HG03558 (cell line): ENCODE measurements around the gene PTGFR.

Experiments
- ATAC-seq: cut with Tn5 transposase; IDR thresholded peaks from one replicate; pipeline ENCODE4 v1.9.1; 2021; ENCODE audit warnings: moderate number of reproducible peaks; ENCODE audit not compliant: unreplicated experiment; ENCODE audit errors: extremely low read depth

PTGFR gene

GRCh38 chr1:78519446-78519845 lies 28.7 kb downstream of the PTGFR start:
- ATAC-seq, result no peak

GRCh38 chr1:78520216-78520615 lies 29.4 kb downstream of the PTGFR start:
- ATAC-seq, result no peak

GRCh38 chr1:78520843-78521242 lies 30.1 kb downstream of the PTGFR start:
- ATAC-seq, result no peak

- no peak for ATAC-seq
Observed at GRCh38 chr1:78522136-78522535, 31.4 kb downstream of the PTGFR start.

GRCh38 chr1:78526496-78526895 lies 35.7 kb downstream of the PTGFR start:
- ATAC-seq, result no peak

- no peak for ATAC-seq
Observed at GRCh38 chr1:78527706-78528105, 36.9 kb downstream of the PTGFR start.

GRCh38 chr1:78533527-78533926 lies 42.8 kb downstream of the PTGFR start:
- no peak for ATAC-seq

- ATAC-seq, result no peak
Observed at GRCh38 chr1:78535286-78535685, 44.5 kb downstream of the PTGFR start.

- no peak for ATAC-seq
Observed at GRCh38 chr1:78536427-78536826, 45.7 kb downstream of the PTGFR start.

- ATAC-seq, result no peak
Observed at GRCh38 chr1:78540048-78540447, 49.3 kb downstream of the PTGFR start.

- ATAC-seq, result no peak
Observed at GRCh38 chr1:78541479-78541878, 50.7 kb downstream of the PTGFR start.

GRCh38 chr1:78543941-78544643 lies 53.3 kb downstream of the PTGFR start:
- ATAC-seq, result no peak

GRCh38 chr1:78547081-78547480 lies 56.3 kb downstream of the PTGFR start:
- ATAC-seq, result no peak

GRCh38 chr1:78549331-78549730 lies 58.6 kb downstream of the PTGFR start:
- ATAC-seq, result no peak

- ATAC-seq, result no peak
Observed at GRCh38 chr1:78549891-78550290, 59.1 kb downstream of the PTGFR start.

GRCh38 chr1:78553859-78554258 lies 63.1 kb downstream of the PTGFR start:
- ATAC-seq, result no peak

- ATAC-seq, result no peak
Observed at GRCh38 chr1:78554840-78555239, 64.1 kb downstream of the PTGFR start.

- no peak for ATAC-seq
Observed at GRCh38 chr1:78559680-78560079, 68.9 kb downstream of the PTGFR start.

- no peak for ATAC-seq
Observed at GRCh38 chr1:78560811-78561210, 70.0 kb downstream of the PTGFR start.

GRCh38 chr1:78561856-78562255 lies 71.1 kb downstream of the PTGFR start:
- no peak for ATAC-seq

- ATAC-seq, result no peak
Observed at GRCh38 chr1:78565393-78565792, 74.6 kb downstream of the PTGFR start.

- no peak for ATAC-seq
Observed at GRCh38 chr1:78570539-78570938, 79.8 kb downstream of the PTGFR start.
